ENCODE results near the gene WNT11.

WNT11 gene

DNA sequence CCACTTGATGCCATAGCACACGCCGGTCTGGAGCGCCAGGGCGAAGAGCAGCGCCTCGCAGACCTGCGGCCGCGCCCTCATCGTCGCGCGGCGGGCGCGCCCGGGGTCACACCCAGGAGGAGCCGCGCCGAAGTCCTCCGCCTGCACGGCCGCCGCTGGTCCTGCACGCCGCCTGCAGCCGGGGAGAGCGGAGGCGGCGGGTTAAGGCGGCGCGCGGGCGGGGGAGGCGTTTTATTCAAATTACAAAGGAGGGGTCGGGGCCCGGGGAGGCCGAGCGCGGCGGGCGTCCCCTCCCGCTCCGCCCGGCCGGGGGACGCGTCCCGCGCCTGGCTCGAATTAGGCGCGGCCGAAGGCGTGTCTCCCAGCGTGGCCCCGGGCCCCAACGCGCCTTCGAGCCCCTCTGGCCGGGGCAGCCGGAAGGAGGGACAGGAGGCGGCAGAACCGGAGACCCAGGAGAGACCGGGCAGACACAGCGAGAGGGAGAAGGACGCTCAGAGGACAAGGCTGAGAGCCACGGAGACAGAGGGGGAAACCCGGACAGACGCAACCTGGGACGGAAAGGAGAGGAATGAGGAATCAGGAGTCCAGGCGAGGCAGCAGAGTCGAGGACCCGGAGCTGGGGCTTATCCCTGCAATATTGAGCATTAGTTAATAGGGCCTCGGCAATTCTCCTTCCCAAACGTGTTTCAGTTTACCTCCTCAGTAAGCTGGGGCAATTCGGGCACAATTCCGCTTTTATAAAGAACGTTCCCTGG is at the start of gene WNT11:
WNT11 (minus strand) TSS at position 176 of the 755 bp plus-strand sequence; CDS start at position 81, 95 bp downstream.
- Mint-ChIP-seq H3K4me3 (peak within 1 kb of the TSS; percentile 84), H3K27ac (no peak within 1 kb of the TSS), H3K9me3 (ENCODE audit: low read depth) (no peaks in the 10 kb centered on the region)

DNA sequence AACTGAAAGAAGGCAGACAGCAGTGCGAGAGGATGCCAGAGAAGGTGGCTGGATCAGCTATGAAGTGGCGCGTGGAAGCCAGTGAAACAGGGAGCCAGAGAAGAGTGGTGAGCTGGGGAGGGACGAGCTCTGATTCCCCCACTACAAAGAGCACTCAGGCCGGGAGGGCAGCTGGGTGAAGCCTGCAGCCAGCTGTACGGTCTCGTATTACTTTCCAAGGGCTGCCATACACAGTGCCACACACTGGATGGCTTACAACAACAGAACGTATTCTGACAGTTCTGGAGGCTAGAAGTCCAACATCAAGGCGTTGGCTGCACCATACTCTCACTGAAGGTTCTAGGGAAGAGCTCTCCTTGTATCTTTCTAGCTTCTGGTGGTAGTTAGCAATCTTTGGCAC is 47.1 kb upstream of the WNT11 start:
- Mint-ChIP-seq H3K36me3 (peaks cover 2% of the 10 kb centered on the region), H3K27me3 (no peaks in the 10 kb centered on the region), H3K9me3 (ENCODE audit: low read depth) (no peaks in the 10 kb centered on the region), H3K4me3 (no peak overlapping the region), H3K27ac (no peak overlapping the region), H3K4me1 (ENCODE audit: low read depth) (no peaks in the 10 kb centered on the region)

More for the DNA sequence above, at the start of gene WNT11:
- Mint-ChIP-seq H3K4me1 (ENCODE audit: low read depth) (peaks cover 18% of the 10 kb centered on the region), H3K27me3 (peaks cover 23% of the 10 kb centered on the region), H3K36me3 (no peaks in the 10 kb centered on the region)

DNA sequence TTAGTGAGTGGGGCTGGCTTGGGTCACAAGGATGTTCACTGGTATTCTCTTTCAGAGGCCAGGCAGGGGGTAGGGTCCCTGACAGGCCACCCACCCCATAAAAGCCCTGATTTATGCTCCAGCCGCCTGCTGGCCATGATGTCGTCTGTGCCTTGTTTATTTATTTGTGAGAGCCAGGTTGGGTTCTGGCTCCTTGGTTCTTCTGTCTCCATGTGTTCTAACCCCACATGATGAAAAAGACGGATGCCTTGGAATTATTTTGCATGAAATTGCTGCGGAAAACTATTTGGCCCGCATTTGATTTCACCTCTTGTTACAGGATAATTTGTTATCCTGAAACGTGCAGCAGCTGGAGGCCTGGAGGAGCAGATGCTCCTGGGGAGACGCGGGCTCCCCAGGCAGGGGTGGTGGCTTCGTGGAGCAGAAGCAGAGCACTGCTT is 46.3 kb upstream of the WNT11 start:
- no peaks in the 10 kb centered on the region for H3K27me3 Mint-ChIP-seq
- no peak overlapping the region for H3K4me3 Mint-ChIP-seq
- no peak overlapping the region for H3K27ac Mint-ChIP-seq
- H3K4me1 Mint-ChIP-seq (ENCODE audit: low read depth), result no peaks in the 10 kb centered on the region
- no peaks in the 10 kb centered on the region for H3K9me3 Mint-ChIP-seq (ENCODE audit: low read depth)
- peaks cover 2% of the 10 kb centered on the region for H3K36me3 Mint-ChIP-seq

DNA sequence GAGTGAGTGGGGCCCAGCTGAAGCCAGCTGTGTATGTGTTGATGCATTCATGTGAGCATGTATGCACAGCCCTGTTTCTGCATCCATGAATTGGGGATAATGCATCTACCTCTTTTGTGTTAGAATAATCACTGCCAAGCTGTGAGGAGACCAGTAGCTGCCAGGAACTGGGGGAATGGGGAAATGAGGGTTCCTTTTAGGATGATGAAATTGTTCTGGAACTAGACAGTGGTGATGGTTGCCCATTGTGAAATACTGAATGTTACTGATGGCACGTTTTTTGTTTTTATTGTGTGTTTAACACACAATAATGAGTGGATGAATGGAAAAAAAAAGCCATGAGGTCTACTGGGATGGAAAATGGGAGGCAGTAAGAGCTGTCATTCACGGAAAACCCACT is 45.3 kb upstream of the WNT11 start:
- Mint-ChIP-seq H3K27me3 (no peaks in the 10 kb centered on the region), H3K9me3 (ENCODE audit: low read depth) (no peaks in the 10 kb centered on the region), H3K36me3 (peaks cover 2% of the 10 kb centered on the region), H3K4me1 (ENCODE audit: low read depth) (no peaks in the 10 kb centered on the region), H3K4me3 (no peak overlapping the region), H3K27ac (no peak overlapping the region)

DNA sequence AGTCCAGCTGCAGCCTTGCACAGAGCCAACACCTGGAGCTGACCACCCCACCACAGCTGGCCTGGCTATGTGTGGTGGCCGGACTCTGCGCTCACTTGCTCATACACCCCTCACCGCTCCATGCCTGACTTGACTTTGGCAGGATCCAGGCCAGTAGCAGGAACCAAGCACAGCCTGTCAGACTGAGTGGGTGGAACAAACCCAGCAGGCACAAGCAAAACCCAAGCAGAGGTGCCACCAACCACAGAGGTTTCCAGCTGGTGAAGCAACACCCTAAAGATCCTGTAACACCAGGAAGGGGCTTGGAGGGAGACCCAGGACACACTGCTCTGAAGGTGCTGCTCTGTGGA is 44.9 kb upstream of the WNT11 start:
- Mint-ChIP-seq H3K27ac (no peak overlapping the region), H3K9me3 (ENCODE audit: low read depth) (no peaks in the 10 kb centered on the region), H3K4me1 (ENCODE audit: low read depth) (no peaks in the 10 kb centered on the region), H3K4me3 (no peak overlapping the region), H3K36me3 (peaks cover 2% of the 10 kb centered on the region), H3K27me3 (no peaks in the 10 kb centered on the region)

DNA sequence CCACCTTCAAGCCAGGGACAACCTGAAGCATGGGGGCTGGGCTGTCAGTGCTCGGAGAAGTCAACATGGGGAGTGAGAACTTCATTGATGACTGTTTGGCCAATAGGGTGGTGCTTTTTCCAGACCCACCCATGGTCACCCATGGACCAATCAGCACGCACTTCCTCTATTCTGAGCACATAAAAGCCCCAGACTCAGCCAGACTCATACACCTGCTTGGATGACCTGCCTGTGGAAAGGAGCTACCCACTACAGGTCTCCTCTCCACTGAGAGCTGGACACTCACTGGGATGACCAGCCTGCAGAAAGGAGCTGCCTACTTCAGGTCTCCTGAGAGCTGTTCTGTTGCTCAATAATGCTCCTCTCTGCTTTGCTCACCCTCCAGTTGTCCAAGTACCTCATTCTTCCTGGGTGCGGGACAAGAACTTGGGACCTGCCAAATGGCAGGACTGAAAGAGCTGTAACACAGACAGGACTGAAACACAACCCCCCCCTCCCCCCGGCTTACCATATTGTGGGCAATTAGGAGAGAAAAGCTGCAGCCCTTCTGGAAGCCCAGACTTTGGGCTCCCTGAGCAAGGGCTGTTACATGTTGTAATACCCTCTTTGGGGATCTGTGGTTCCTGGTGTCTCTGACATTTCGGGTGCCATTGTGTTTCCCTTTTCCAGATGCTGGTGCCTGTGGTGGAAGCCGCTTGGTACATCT is 44.4 kb upstream of the WNT11 start:
- Mint-ChIP-seq H3K4me1 (ENCODE audit: low read depth) (no peaks in the 10 kb centered on the region), H3K36me3 (peaks cover 2% of the 10 kb centered on the region), H3K9me3 (ENCODE audit: low read depth) (no peaks in the 10 kb centered on the region), H3K27ac (no peak overlapping the region), H3K4me3 (no peak overlapping the region), H3K27me3 (no peaks in the 10 kb centered on the region)

DNA sequence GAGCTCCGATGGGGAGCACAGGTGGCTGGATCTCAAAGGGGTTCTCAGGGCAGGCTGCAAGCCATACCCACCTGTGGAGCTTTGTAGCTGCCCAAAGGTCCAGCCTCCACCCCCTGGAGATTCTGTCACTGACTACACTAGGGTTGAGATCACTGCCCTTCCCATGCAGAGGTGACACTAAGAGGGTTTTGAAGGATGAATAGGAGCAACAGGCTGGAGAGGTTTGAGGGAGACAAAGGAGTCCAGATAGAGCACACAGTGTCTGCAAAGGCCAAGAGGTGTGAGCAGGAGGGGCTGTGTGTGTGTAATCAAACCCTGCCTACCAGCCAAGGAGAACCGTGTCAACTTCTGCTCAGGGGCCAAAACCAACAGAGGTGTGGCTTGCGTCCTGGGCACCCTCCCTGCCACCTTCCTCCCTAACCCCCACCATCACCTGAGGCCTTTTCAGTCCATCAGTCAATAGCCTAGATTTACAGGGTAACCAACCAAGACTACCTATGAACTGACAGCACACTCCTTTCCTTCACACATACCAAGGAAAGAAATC is 43.0 kb upstream of the WNT11 start:
- Mint-ChIP-seq H3K27ac (no peak overlapping the region), H3K4me1 (ENCODE audit: low read depth) (no peaks in the 10 kb centered on the region), H3K9me3 (ENCODE audit: low read depth) (no peaks in the 10 kb centered on the region), H3K27me3 (no peaks in the 10 kb centered on the region), H3K36me3 (peaks cover 2% of the 10 kb centered on the region), H3K4me3 (no peak overlapping the region)

DNA sequence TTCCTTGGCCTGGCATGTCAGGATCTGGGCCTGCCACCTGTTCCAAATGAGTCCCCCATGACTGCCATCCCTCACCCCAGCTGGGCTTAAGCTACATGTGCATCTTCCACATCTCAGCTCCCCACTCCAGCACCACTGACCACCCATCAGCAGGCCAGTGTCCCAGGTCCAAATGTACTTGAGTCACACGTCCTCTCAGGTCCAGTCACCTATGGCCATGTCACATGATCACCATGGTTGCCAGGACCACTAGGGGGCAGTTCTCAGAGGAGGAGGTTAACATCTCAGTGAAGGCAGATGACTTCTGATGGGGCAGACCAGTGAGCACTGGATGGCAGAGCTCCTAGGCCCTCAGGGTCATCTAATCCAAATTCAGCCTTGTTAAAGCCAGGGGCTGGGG is 41.9 kb upstream of the WNT11 start:
- H3K27me3 Mint-ChIP-seq, result no peaks in the 10 kb centered on the region
- H3K9me3 Mint-ChIP-seq (ENCODE audit: low read depth), result no peaks in the 10 kb centered on the region
- H3K36me3 Mint-ChIP-seq, result peaks cover 2% of the 10 kb centered on the region
- no peak overlapping the region for H3K27ac Mint-ChIP-seq
- no peak overlapping the region for H3K4me3 Mint-ChIP-seq
- H3K4me1 Mint-ChIP-seq (ENCODE audit: low read depth), result no peaks in the 10 kb centered on the region

DNA sequence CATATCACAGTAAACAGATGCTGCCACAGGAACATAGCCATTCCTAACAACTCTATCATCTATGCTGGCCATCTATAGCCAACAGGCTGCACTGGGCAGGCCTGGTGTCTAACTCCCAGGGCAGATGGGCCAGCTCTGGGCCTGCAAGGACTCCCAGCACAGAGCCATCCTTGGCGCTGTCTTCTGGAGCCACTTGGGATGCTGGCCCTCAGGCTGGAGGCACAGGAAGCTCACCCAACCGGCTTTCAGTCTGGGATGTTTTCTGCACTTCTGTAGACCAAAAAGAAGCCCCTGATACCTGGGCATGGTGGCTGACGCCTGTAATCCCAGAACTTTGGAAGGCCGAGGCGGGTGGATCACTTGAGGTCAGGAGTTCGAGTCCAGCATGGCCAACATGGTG is 40.8 kb upstream of the WNT11 start:
- no peaks in the 10 kb centered on the region for H3K4me1 Mint-ChIP-seq (ENCODE audit: low read depth)
- H3K27ac Mint-ChIP-seq, result no peak overlapping the region
- no peaks in the 10 kb centered on the region for H3K9me3 Mint-ChIP-seq (ENCODE audit: low read depth)
- H3K4me3 Mint-ChIP-seq, result no peak overlapping the region
- peaks cover 2% of the 10 kb centered on the region for H3K36me3 Mint-ChIP-seq
- no peaks in the 10 kb centered on the region for H3K27me3 Mint-ChIP-seq

DNA sequence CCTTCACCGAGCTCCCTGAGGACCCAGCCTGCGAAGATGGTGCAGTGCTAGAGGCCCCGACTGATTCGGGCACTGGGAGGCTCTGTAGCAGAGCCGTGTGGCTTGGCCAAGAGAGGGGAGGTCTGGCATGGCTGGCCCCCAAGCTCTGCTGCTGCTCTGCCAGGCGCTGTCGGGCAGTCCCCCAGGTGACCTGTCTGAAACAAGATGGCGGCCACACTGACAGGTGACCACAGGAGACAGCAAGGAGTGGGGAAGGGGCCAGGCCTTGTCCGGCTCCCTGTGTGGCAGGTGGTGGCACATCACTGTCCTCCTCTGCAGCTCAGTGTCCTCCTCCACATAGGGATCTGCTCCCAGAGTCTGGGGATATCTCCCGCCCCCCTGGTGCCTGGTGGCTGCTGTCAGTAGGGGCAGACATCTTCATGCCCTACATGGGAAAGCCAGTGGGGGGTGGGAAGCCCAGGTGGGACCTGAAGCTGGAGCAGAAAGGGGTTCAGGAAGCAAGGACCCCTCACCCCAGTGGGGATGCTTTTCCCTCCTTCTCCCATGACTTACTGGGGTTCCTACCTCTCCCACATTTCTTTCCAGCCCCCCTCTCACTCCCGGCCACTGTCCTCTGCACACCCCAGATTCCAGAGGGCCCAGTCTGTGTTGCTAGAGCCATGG is 40.1 kb upstream of the WNT11 start:
- H3K27me3 Mint-ChIP-seq, result no peaks in the 10 kb centered on the region

DNA sequence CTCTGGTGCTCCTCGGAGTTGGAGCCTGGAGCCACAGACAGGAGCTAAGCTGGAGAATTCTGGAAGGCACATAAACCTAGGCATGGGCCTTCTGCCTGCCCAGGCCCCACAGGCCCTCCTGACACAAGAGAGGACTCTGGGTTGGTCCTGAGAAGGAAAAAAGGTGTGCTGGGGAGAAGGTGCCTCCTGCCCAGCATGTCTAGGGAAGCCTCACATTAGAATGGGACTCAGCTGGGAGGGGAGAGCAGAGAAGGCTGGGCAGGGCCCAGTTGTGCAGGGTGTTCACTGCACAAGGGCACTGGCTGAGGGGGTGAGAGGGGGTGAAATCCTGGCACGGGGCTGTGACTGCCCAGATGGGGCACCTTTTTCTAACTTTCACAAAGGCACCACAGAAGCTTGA is 39.4 kb upstream of the WNT11 start:
- no peaks in the 10 kb centered on the region for H3K27me3 Mint-ChIP-seq
- H3K4me3 Mint-ChIP-seq, result no peak overlapping the region
- no peaks in the 10 kb centered on the region for H3K36me3 Mint-ChIP-seq
- no peaks in the 10 kb centered on the region for H3K4me1 Mint-ChIP-seq (ENCODE audit: low read depth)
- no peaks in the 10 kb centered on the region for H3K9me3 Mint-ChIP-seq (ENCODE audit: low read depth)
- H3K27ac Mint-ChIP-seq, result no peak overlapping the region

More for the DNA sequence above, 40.1 kb upstream of the WNT11 start:
- Mint-ChIP-seq H3K27ac (no peak overlapping the region), H3K36me3 (no peaks in the 10 kb centered on the region), H3K4me1 (ENCODE audit: low read depth) (no peaks in the 10 kb centered on the region), H3K9me3 (ENCODE audit: low read depth) (no peaks in the 10 kb centered on the region), H3K4me3 (no peak overlapping the region)

DNA sequence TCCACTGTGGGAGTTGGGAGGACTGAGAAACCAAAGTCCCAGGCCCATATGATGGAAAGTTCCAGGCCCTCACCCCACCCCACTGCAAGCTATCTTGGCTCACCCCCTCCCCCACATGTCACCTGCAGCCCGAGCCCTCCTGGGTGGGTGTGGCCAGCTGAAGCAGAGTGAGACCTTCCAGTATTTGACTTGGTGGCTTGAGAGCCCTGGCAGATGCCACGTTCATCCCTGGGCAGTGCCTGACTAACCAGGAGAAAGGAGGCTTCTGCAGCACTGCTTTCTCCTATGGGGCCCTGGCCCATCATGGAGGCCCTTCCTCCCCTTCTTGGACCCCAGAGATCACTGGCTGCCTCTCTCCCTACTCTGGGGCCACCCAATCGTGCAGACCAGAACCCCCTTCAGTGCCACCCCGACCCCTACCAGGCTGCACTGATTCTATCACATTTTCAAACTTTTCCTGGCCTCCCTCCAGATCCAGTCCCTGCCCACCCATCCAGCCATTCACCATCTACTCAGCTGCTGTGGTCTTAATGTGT is 38.1 kb upstream of the WNT11 start:
- no peak overlapping the region for H3K4me3 Mint-ChIP-seq
- no peaks in the 10 kb centered on the region for H3K9me3 Mint-ChIP-seq (ENCODE audit: low read depth)
- no peaks in the 10 kb centered on the region for H3K36me3 Mint-ChIP-seq
- no peak overlapping the region for H3K27ac Mint-ChIP-seq
- H3K27me3 Mint-ChIP-seq, result no peaks in the 10 kb centered on the region
- H3K4me1 Mint-ChIP-seq (ENCODE audit: low read depth), result no peaks in the 10 kb centered on the region

DNA sequence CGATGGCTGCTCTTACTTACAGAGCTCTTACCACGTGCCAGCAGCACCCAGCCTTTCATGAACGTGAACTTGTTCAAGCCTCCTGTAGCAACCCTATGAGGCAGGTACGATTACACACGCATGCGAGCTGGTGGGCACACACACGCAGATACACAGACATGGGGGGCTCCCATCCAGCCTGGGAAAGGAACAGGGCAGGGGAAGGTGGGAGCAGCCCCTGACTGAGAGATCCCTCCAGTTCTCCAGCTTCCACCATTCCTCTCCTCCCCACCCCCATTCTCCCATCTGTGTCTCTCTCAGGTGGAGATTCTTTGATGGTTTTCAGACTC is 37.6 kb upstream of the WNT11 start:
- Mint-ChIP-seq H3K9me3 (ENCODE audit: low read depth) (no peaks in the 10 kb centered on the region), H3K4me3 (no peak overlapping the region), H3K36me3 (no peaks in the 10 kb centered on the region), H3K4me1 (ENCODE audit: low read depth) (no peaks in the 10 kb centered on the region), H3K27ac (no peak overlapping the region), H3K27me3 (no peaks in the 10 kb centered on the region)

DNA sequence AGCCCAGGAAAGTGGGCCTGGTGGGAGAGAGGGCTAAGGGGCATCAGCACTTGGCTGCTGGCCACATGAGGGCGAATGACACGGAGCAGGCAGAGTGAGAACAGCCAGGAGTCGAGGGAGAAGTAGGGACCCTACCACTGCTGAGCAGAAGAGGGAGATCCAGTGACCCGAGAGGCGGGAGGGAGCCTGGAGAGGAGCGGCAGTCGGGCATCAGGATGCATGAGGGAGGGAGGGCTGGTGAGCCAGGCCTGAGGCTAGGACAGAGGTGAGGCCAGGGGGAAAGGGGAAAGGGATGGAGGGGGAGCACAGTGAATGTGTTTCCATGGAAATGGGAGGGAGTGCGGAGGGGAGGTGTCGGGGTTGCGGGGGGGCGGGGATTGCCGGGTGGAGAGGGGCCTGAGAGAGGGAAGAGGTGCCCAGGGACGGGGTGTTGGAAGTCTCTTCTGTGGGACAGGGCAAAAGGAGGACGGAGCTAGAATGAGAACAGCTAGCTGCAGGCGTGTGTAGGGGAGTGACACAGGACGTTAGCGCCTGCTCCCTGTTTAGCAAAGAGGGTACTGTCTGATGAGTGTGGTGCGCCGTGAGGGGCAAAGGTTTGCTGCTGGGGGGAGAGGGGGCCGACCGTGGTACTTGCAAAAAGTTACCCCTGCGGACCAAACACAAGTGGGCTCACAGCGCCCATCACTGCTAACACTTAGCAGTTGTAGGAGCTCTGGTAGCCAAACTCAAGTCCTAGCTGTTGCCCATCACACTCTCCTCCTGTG is 37.1 kb upstream of the WNT11 start:
- Mint-ChIP-seq H3K27me3 (no peaks in the 10 kb centered on the region), H3K9me3 (ENCODE audit: low read depth) (no peaks in the 10 kb centered on the region), H3K36me3 (no peaks in the 10 kb centered on the region), H3K4me3 (no peak overlapping the region), H3K27ac (no peak overlapping the region), H3K4me1 (ENCODE audit: low read depth) (no peaks in the 10 kb centered on the region)

Measured in activated naive CD8-positive, alpha-beta T cell (primary cell).